Immature natural killer cell (primary cell): ENCODE data around the gene CIP2A. TPM values are rescaled to one million over a fixed set of nuclear protein-coding genes. Genes with fewer than 3 reads are reported as not detected.
"Not testable (repeated sequence)": the region's sequence is repeated elsewhere in the genome, so short reads cannot be mapped to it uniquely, and the experiment has no call there.

ENCODE experiments used
- DNase-seq, 3 donors: peaks; one replicate each; pipeline ENCODE4 v3.0.0; 2022; ENCODE audit warnings: mixed read lengths in 1 of 3
- H3K27ac Mint-ChIP-seq, 6 donors: one replicate each; pipeline ENCODE4 v1.8.0; 2020; ENCODE audit warnings: mixed read lengths in 6 of 6, mild to moderate bottlenecking in 5 of 6, inconsistent platforms in 4 of 6, moderate library complexity in 3 of 6
- H3K27me3 Mint-ChIP-seq, 3 donors: one replicate each; pipeline ENCODE4 v1.8.0; 2020 to 2021; ENCODE audit warnings: low read depth in 3 of 3, mild to moderate bottlenecking in 3 of 3, mixed read lengths in 3 of 3, moderate library complexity in 3 of 3, inconsistent platforms in 1 of 3
- H3K36me3 Mint-ChIP-seq, 3 donors: one replicate each; pipeline ENCODE4 v1.8.0; 2020; ENCODE audit warnings: mixed read lengths in 3 of 3, inconsistent platforms in 2 of 3, mild to moderate bottlenecking in 2 of 3
- H3K4me1 Mint-ChIP-seq, 2 donors: one replicate each; pipeline ENCODE4 v1.8.0; 2020; ENCODE audit warnings: inconsistent platforms in 2 of 2, mild to moderate bottlenecking in 2 of 2, mixed read lengths in 2 of 2, moderate library complexity in 1 of 2
- H3K4me3 Mint-ChIP-seq, 5 donors: one replicate each; pipeline ENCODE4 v1.8.0; 2020; ENCODE audit warnings: mild to moderate bottlenecking in 5 of 5, mixed read lengths in 5 of 5, inconsistent platforms in 3 of 5, moderate library complexity in 3 of 5
- H3K9me3 Mint-ChIP-seq, 6 donors: one replicate each; pipeline ENCODE4 v1.8.0; 2020; ENCODE audit warnings: mild to moderate bottlenecking in 6 of 6, mixed read lengths in 6 of 6, inconsistent platforms in 4 of 6, moderate library complexity in 3 of 6
- polyA plus RNA-seq, 3 donors: library from polyadenylated mRNA; unstranded; fragments of 300-500 nt; fragmentation: Illumina TruSeq; gene quantifications; one replicate each; pipeline ENCODE4 v1.2.3, GENCODE V29; 2021

The CIP2A gene
- 1 to 10 TPM in 2 of 3 donors, not detected in 1; 1.4 to 2.3 TPM for polyA plus RNA-seq

GRCh38 chr3:108589081-108589997 is at the start of gene CIP2A, which contains the start of gene DZIP3:
TSS of gene CIP2A (minus strand) at chr3:108589438. CDS start at chr3:108589375, 63 bp downstream.
TSS of gene DZIP3 (plus strand) at chr3:108589722. CDS start at chr3:108605407, 15,685 bp downstream.
- Mint-ChIP-seq H3K4me3 (peak within 1 kb of the TSS; percentile 91 to 100 (median 99)), H3K9me3 (no peaks in the 10 kb centered on the region), H3K27ac (peak within 1 kb of the TSS; percentile 94 to 100 (median 99)), H3K27me3 (peaks cover 5 to 12% (median 9%) of the 10 kb centered on the region in 3 donors), H3K36me3 (no peaks in the 10 kb centered on the region), H3K4me1 (peaks cover 19 to 32% of the 10 kb centered on the region in 2 donors)
- peak; percentile 87 for DNase-seq

GRCh38 chr3:108629974-108630373 is 40.7 kb upstream of the CIP2A start:
- Mint-ChIP-seq H3K27me3 (peaks cover 0 to 4% (median 0%) of the 10 kb centered on the region in 3 donors), H3K4me3 (no peak overlapping the region), H3K4me1 (peaks cover 0 to 1% of the 10 kb centered on the region in 2 donors)

GRCh38 chr3:108623504-108623903 is 34.3 kb upstream of the CIP2A start:
- no peaks in the 10 kb centered on the region for H3K4me1 Mint-ChIP-seq
- H3K4me3 Mint-ChIP-seq = no peak overlapping the region
- no peak for DNase-seq
- no peak overlapping the region for H3K27ac Mint-ChIP-seq
- H3K27me3 Mint-ChIP-seq = no peaks in the 10 kb centered on the region
- H3K9me3 Mint-ChIP-seq = no peaks in the 10 kb centered on the region
- peaks cover 7 to 38% (median 15%) of the 10 kb centered on the region in 3 donors for H3K36me3 Mint-ChIP-seq

More at GRCh38 chr3:108629974-108630373, 40.7 kb upstream of the CIP2A start:
- Mint-ChIP-seq H3K9me3 (no peaks in the 10 kb centered on the region), H3K36me3 (peaks cover 0 to 29% (median 6%) of the 10 kb centered on the region in 3 donors), H3K27ac (no peak overlapping the region)
- DNase-seq = no peak

GRCh38 chr3:108620250-108620649 is 31.0 kb upstream of the CIP2A start:
- Mint-ChIP-seq H3K36me3 (peaks cover 7 to 28% (median 17%) of the 10 kb centered on the region in 3 donors), H3K4me3 (no peak overlapping the region), H3K9me3 (no peaks in the 10 kb centered on the region), H3K4me1 (no peaks in the 10 kb centered on the region), H3K27ac (no peak overlapping the region), H3K27me3 (no peaks in the 10 kb centered on the region)
- DNase-seq = no peak

GRCh38 chr3:108616090-108616489 is 26.9 kb upstream of the CIP2A start:
- not testable (repeated sequence) for H3K27me3 Mint-ChIP-seq, DNase-seq, H3K9me3 Mint-ChIP-seq, H3K4me1 Mint-ChIP-seq, H3K27ac Mint-ChIP-seq, H3K4me3 Mint-ChIP-seq
- peaks cover 2 to 13% (median 3%) of the 10 kb centered on the region in 3 donors for H3K36me3 Mint-ChIP-seq

- H3K4me3 Mint-ChIP-seq = no peak overlapping the region
- H3K9me3 Mint-ChIP-seq = no peaks in the 10 kb centered on the region
- peaks cover 0 to 2% of the 10 kb centered on the region in 2 donors for H3K4me1 Mint-ChIP-seq
- no peak for DNase-seq
- no peak overlapping the region for H3K27ac Mint-ChIP-seq
- peaks cover 4 to 25% (median 14%) of the 10 kb centered on the region in 3 donors for H3K36me3 Mint-ChIP-seq
- peaks cover 0 to 2% (median 0%) of the 10 kb centered on the region in 3 donors for H3K27me3 Mint-ChIP-seq
Observed at GRCh38 chr3:108610651-108611050, 21.4 kb upstream of the CIP2A start.

GRCh38 chr3:108608750-108609149 is 19.5 kb upstream of the CIP2A start:
- Mint-ChIP-seq H3K36me3 (peaks cover 4 to 19% (median 14%) of the 10 kb centered on the region in 3 donors), H3K27me3 (peaks cover 0 to 2% (median 1%) of the 10 kb centered on the region in 3 donors)

GRCh38 chr3:108605491-108605890 is 16.3 kb upstream of the CIP2A start:
- H3K27ac Mint-ChIP-seq = peak overlapping the region in 2 of 6 donors; percentile 4 to 37
- peaks cover 32 to 42% of the 10 kb centered on the region in 2 donors for H3K4me1 Mint-ChIP-seq
- no peaks in the 10 kb centered on the region for H3K9me3 Mint-ChIP-seq

More at GRCh38 chr3:108608750-108609149, 19.5 kb upstream of the CIP2A start:
- H3K4me1 Mint-ChIP-seq = peaks cover 14 to 21% of the 10 kb centered on the region in 2 donors
- no peaks in the 10 kb centered on the region for H3K9me3 Mint-ChIP-seq
- no peak overlapping the region for H3K4me3 Mint-ChIP-seq
- no peak for DNase-seq
- H3K27ac Mint-ChIP-seq = no peak overlapping the region

GRCh38 chr3:108605028-108605427 is 15.8 kb upstream of the CIP2A start:
- peaks cover 0 to 15% (median 14%) of the 10 kb centered on the region in 3 donors for H3K36me3 Mint-ChIP-seq
- H3K4me1 Mint-ChIP-seq = peaks cover 32 to 42% of the 10 kb centered on the region in 2 donors
- H3K4me3 Mint-ChIP-seq = no peak overlapping the region
- H3K9me3 Mint-ChIP-seq = no peaks in the 10 kb centered on the region
- H3K27me3 Mint-ChIP-seq = peaks cover 0 to 2% (median 0%) of the 10 kb centered on the region in 3 donors
- DNase-seq = no peak
- H3K27ac Mint-ChIP-seq = no peak overlapping the region

More at GRCh38 chr3:108605491-108605890, 16.3 kb upstream of the CIP2A start:
- Mint-ChIP-seq H3K36me3 (peaks cover 0 to 15% (median 14%) of the 10 kb centered on the region in 3 donors), H3K4me3 (no peak overlapping the region), H3K27me3 (peaks cover 0 to 2% (median 0%) of the 10 kb centered on the region in 3 donors)
- no peak for DNase-seq

GRCh38 chr3:108603691-108604090 is 14.5 kb upstream of the CIP2A start:
- Mint-ChIP-seq H3K27me3 (peaks cover 0 to 2% (median 0%) of the 10 kb centered on the region in 3 donors), H3K36me3 (peaks cover 0 to 11% (median 5%) of the 10 kb centered on the region in 3 donors), H3K4me3 (peak overlapping the region; percentile 58 to 83 (median 66)), H3K9me3 (no peaks in the 10 kb centered on the region), H3K4me1 (peaks cover 32 to 42% of the 10 kb centered on the region in 2 donors), H3K27ac (peak overlapping the region; percentile 37 to 94 (median 94))
- DNase-seq = peak; percentile 18 to 29 (median 20)

- Mint-ChIP-seq H3K36me3 (peaks cover 0 to 9% (median 3%) of the 10 kb centered on the region in 3 donors), H3K27ac (peak overlapping the region; percentile 54 to 94 (median 88)), H3K4me1 (peaks cover 32 to 42% of the 10 kb centered on the region in 2 donors), H3K4me3 (peak overlapping the region; percentile 58 to 83 (median 66)), H3K27me3 (peaks cover 0 to 2% (median 0%) of the 10 kb centered on the region in 3 donors), H3K9me3 (no peaks in the 10 kb centered on the region)
- DNase-seq = no peak
Observed at GRCh38 chr3:108602935-108603294, 13.7 kb upstream of the CIP2A start.

GRCh38 chr3:108602249-108602934 is 13.2 kb upstream of the CIP2A start:
- DNase-seq = peak; percentile 34 to 40 (median 34)
- peaks cover 0 to 2% (median 0%) of the 10 kb centered on the region in 3 donors for H3K27me3 Mint-ChIP-seq
- peaks cover 32 to 42% of the 10 kb centered on the region in 2 donors for H3K4me1 Mint-ChIP-seq
- peak overlapping the region; percentile 54 to 94 (median 88) for H3K27ac Mint-ChIP-seq
- no peaks in the 10 kb centered on the region for H3K9me3 Mint-ChIP-seq
- peak overlapping the region; percentile 62 to 83 (median 66) for H3K4me3 Mint-ChIP-seq
- peaks cover 0 to 9% (median 0%) of the 10 kb centered on the region in 3 donors for H3K36me3 Mint-ChIP-seq

- Mint-ChIP-seq H3K4me1 (peaks cover 29 to 33% of the 10 kb centered on the region in 2 donors), H3K4me3 (no peak overlapping the region), H3K27ac (no peak overlapping the region), H3K9me3 (no peaks in the 10 kb centered on the region), H3K36me3 (peaks cover 0 to 4% (median 0%) of the 10 kb centered on the region in 3 donors), H3K27me3 (peaks cover 0 to 2% (median 1%) of the 10 kb centered on the region in 3 donors)
- no peak for DNase-seq
Observed at GRCh38 chr3:108599677-108600409, 10.6 kb upstream of the CIP2A start.
